Renal cortex interstitium (tissue), 15 donors: Measurements from ENCODE around the gene IRS4. TPM values are rescaled to one million over a fixed set of nuclear protein-coding genes. Genes with fewer than 3 reads are reported as not detected.
A peak's percentile ranks its signal among the peaks of the same experiment; 100 is the strongest.

Experiments used
- DNase-seq, 11 donors: peaks; one replicate each; pipeline ENCODE4 v3.0.0-alpha.2; 2013; ENCODE audit warnings: low read depth in 9 of 11, low spot score in 4 of 11; ENCODE audit errors: extremely low read depth in 1 of 11
- long read RNA-seq, 16 experiments: transcript quantifications; one replicate each; lab custom pipeline, GENCODE V29; 2026
- polyA plus RNA-seq, 3 donors: library from polyadenylated mRNA; unstranded; fragments of 120-200 nt; gene quantifications; one replicate each; pipeline ENCODE4 v1.2.1, GENCODE V29; 2013; ENCODE audit not compliant: insufficient read length in 3 of 3

The IRS4 gene
- 1 to 10 TPM; 1.7 to 2.7 (median 1.7) TPM for polyA plus RNA-seq
- long read RNA-seq, donor 1, partial matches to known transcripts, result 0 of 1 reads
- long read RNA-seq, donor 1, other reads (novel, unspliced or antisense), result 0 of 1 reads
- long read RNA-seq, donor 2, partial matches to known transcripts, result 0 of 2 reads
- long read RNA-seq, donor 2, other reads (novel, unspliced or antisense), result 0 of 2 reads
- long read RNA-seq, donor 3, partial matches to known transcripts, result 0 of 2 reads
- long read RNA-seq, donor 3, other reads (novel, unspliced or antisense), result 0 of 2 reads
- long read RNA-seq, donor 4, result 0 reads
- long read RNA-seq, donor 5, partial matches to known transcripts, result 0 of 4 reads
- long read RNA-seq, donor 5, other reads (novel, unspliced or antisense), result 0 of 4 reads
- long read RNA-seq, donor 6, partial matches to known transcripts, result 0 of 1 reads
- long read RNA-seq, donor 6, other reads (novel, unspliced or antisense), result 0 of 1 reads
- long read RNA-seq, donor 7, partial matches to known transcripts, result 0 of 3 reads
- long read RNA-seq, donor 7, other reads (novel, unspliced or antisense), result 0 of 3 reads
- long read RNA-seq, donor 8, partial matches to known transcripts, result 0 of 1 reads
- long read RNA-seq, donor 8, other reads (novel, unspliced or antisense), result 0 of 1 reads
- long read RNA-seq, donor 9, partial matches to known transcripts, result 0 of 1 reads
- long read RNA-seq, donor 9, other reads (novel, unspliced or antisense), result 0 of 1 reads
- long read RNA-seq, donor 10, result 0 reads
- long read RNA-seq, donor 11, result 0 reads
- long read RNA-seq, donor 12, partial matches to known transcripts, result 0 of 1 reads
- long read RNA-seq, donor 12, other reads (novel, unspliced or antisense), result 0 of 1 reads
- long read RNA-seq, donor 13, transcript IRS4-201 (1 exons, 3,928 nt), result major isoform, 5 of 5 reads
- long read RNA-seq, donor 13, partial matches to known transcripts, result 0 of 5 reads
- long read RNA-seq, donor 13, other reads (novel, unspliced or antisense), result 0 of 5 reads
- long read RNA-seq, donor 14, result 0 reads
- long read RNA-seq, donor 15, partial matches to known transcripts, result 0 of 1 reads
- long read RNA-seq, donor 15, other reads (novel, unspliced or antisense), result 0 of 1 reads
- long read RNA-seq, donor 16, partial matches to known transcripts, result 0 of 3 reads
- long read RNA-seq, donor 16, other reads (novel, unspliced or antisense), result 0 of 3 reads

- DNase-seq, result peak in 6 of 11 donors; percentile 40 to 63 (median 56)
Observed at GRCh38 chrX:108736509-108737479, at the start of gene IRS4. TSS of gene IRS4 (minus strand) at chrX:108736563.

GRCh38 chrX:108772549-108772948, 36.2 kb upstream of the IRS4 start:
- no peak for DNase-seq

GRCh38 chrX:108763559-108763958, 27.2 kb upstream of the IRS4 start:
- DNase-seq, result no peak

GRCh38 chrX:108740299-108740774, 4.0 kb upstream of the IRS4 start:
- no peak for DNase-seq

- DNase-seq, result no peak
Observed at GRCh38 chrX:108737754-108738153, 1.4 kb upstream of the IRS4 start.

GRCh38 chrX:108735679-108736508, 469 bp downstream of the IRS4 start:
- DNase-seq, result peak in 1 of 11 donors; percentile 5

- DNase-seq, result peak in 1 of 11 donors; percentile 5
Observed at GRCh38 chrX:108735091-108735678, 1.2 kb downstream of the IRS4 start.

- no peak for DNase-seq
Observed at GRCh38 chrX:108734426-108734825, 1.9 kb downstream of the IRS4 start.

GRCh38 chrX:108732630-108733321, 3.6 kb downstream of the IRS4 start:
- no peak for DNase-seq

GRCh38 chrX:108731153-108731552, 5.2 kb downstream of the IRS4 start:
- no peak for DNase-seq

GRCh38 chrX:108726748-108727147, 9.6 kb downstream of the IRS4 start:
- DNase-seq, result no peak

GRCh38 chrX:108722561-108722960, 13.8 kb downstream of the IRS4 start:
- no peak for DNase-seq

- DNase-seq, result no peak
Observed at GRCh38 chrX:108712886-108713285, 23.5 kb downstream of the IRS4 start.

GRCh38 chrX:108704839-108705238, 31.5 kb downstream of the IRS4 start:
- no peak for DNase-seq

GRCh38 chrX:108702530-108702929, 33.8 kb downstream of the IRS4 start:
- no peak for DNase-seq

- no peak for DNase-seq
Observed at GRCh38 chrX:108701633-108702032, 34.7 kb downstream of the IRS4 start.
